ENCODE results near the gene ZAP70. TPM values are rescaled to one million over a fixed set of nuclear protein-coding genes. Genes with fewer than 3 reads are reported as not detected.

The ZAP70 gene
- total and polyA plus RNA-seq, 10 of the 15 experiments (the other 5 are each of a cell fraction or from before 2014, with no cell fraction given) = 0.18 to 2.9 (median 1.2) TPM; not detected in 1

- ChIA-PET RAD21 (ENCODE audit: unreplicated experiment) (no interaction called here), SMC1A (ENCODE audit: uncharacterized antibody, unreplicated experiment) (no interaction called here), CTCF (no interaction called here), POLR2A (no interaction called here)
- Histone ChIP-seq H3K9me3 (replicated peaks; ENCODE audit: control insufficient read depth, insufficient read depth, low read length) (no peaks in the 10 kb centered on the region), H3K79me2 (ENCODE audit: control insufficient read depth, insufficient read depth, low read length) (no peaks in the 10 kb centered on the region), H2AFZ (ENCODE audit: control insufficient read depth, low read depth, low read length) (no peak overlapping the region), H3K4me1 (ENCODE audit: control insufficient read depth, insufficient read depth, low read length) (no peaks in the 10 kb centered on the region), H3K4me3 (no peak overlapping the region), H3K4me2 (ENCODE audit: control insufficient read depth, insufficient read depth) (no peak overlapping the region), H4K20me1 (ENCODE audit: control insufficient read depth, insufficient read depth) (no peaks in the 10 kb centered on the region), H3K27me3 (replicated peaks in 1 of 2; ENCODE audit: control insufficient read depth in 2 of 2, insufficient read depth in 2 of 2, low read length in 1 of 2) (no peaks in the 10 kb centered on the region), H3K27ac (ENCODE audit: control insufficient read depth, insufficient read depth) (no peak overlapping the region), H3K9ac (ENCODE audit: control insufficient read depth, insufficient read depth, low read length) (no peak overlapping the region), H3K36me3 (ENCODE audit: control insufficient read depth in 2 of 2, insufficient read depth in 2 of 2, low read length in 1 of 2) (no peaks in the 10 kb centered on the region)
- intact Hi-C loops (cut with micrococcal nuclease; ENCODE audit: unreplicated experiment) = no loop called here
- ATAC-seq = no peak
- in situ Hi-C loops (cut with MboI) = loop anchor here (10.0 kb wide), 2 partner anchors 648 to 1672 kb away; no protein-coding TSS in a partner anchor
- FAIRE-seq = no peak
- no TSS peak for BruUV-seq (replicated peaks)
- WGBS (ENCODE audit: insufficient coverage, insufficient replicate concordance, low lambda C conversion rate, missing lambda C conversion rate) = 66% methylated on average over 20 of the region's 20 CpGs
- no peak for DNase-seq (ENCODE audit: low read depth, low spot score)
- TF ChIP-seq ZBTB11 (CRISPR knock-in tag; IDR thresholded peaks at IDR 0.05) (no peak), RCOR1 (conservative IDR thresholded peaks at IDR 0.05; ENCODE audit: low read depth, low read length) (no peak), CEBPZ (IDR thresholded peaks at IDR 0.05; ENCODE audit: low read depth, low read length) (no peak), RB1 (IDR thresholded peaks at IDR 0.05; ENCODE audit: borderline replicate concordance) (no peak), WRNIP1 (IDR thresholded peaks at IDR 0.05; ENCODE audit: borderline replicate concordance, low read depth, low read length) (no peak), ZBTB4 (CRISPR knock-in tag; IDR thresholded peaks at IDR 0.05) (no peak), STAT1 (conservative IDR thresholded peaks at IDR 0.05) (no peak), CHD2 (IDR thresholded peaks at IDR 0.05; ENCODE audit: borderline replicate concordance, low read depth, low read length) (no peak), NR2C2 (IDR thresholded peaks at IDR 0.05; ENCODE audit: borderline replicate concordance, control insufficient read depth, insufficient read length, low read depth) (no peak), GABPA (IDR thresholded peaks at IDR 0.05; ENCODE audit: low read depth) (no peak), SMARCA5 (IDR thresholded peaks at IDR 0.05) (no peak), FOXK2 (IDR thresholded peaks at IDR 0.05) (no peak), USF2 (IDR thresholded peaks at IDR 0.05; ENCODE audit: borderline replicate concordance, low read depth, low read length) (no peak)
Measured at GRCh38 chr2:97736608-97737330, 23.4 kb downstream of the ZAP70 start.
